ENCODE results near the gene LBX1. TPM values are rescaled to one million over a fixed set of nuclear protein-coding genes. Genes with fewer than 3 reads are reported as not detected.

LBX1 gene
- total RNA-seq, 2 donors from 2014 or later: not detected

- peaks cover 38% of the 10 kb centered on the region for H3K27me3 Mint-ChIP-seq (ENCODE audit: low read depth)
- peaks cover 0 to 3% of the 10 kb centered on the region in 2 donors for H3K36me3 Mint-ChIP-seq (ENCODE audit: insufficient read depth in 2 of 2)
- no peaks in the 10 kb centered on the region for H3K4me1 Mint-ChIP-seq (ENCODE audit: low read depth)
- H3K4me3 Mint-ChIP-seq: no peak overlapping the region
- H3K9me3 Mint-ChIP-seq: peaks cover 2 to 3% of the 10 kb centered on the region in 2 donors
- no peak overlapping the region for H3K27ac Mint-ChIP-seq
- ATAC-seq (replicated peaks in 1 of 2) (no peak), DNase-seq (no peak)
These were observed 31.7 kb upstream of the LBX1 start for GRCh38 chr10:101260764-101261481.

- Mint-ChIP-seq H3K4me1 (ENCODE audit: low read depth) (no peaks in the 10 kb centered on the region), H3K9me3 (peaks cover 2 to 3% of the 10 kb centered on the region in 2 donors), H3K4me3 (no peak overlapping the region), H3K27me3 (ENCODE audit: low read depth) (peaks cover 40% of the 10 kb centered on the region), H3K36me3 (ENCODE audit: insufficient read depth in 2 of 2) (peaks cover 0 to 3% of the 10 kb centered on the region in 2 donors), H3K27ac (no peak overlapping the region)
- DNase-seq (no peak), ATAC-seq (replicated peaks in 1 of 2) (peak; percentile 42 to 55)
These were observed 29.1 kb upstream of the LBX1 start for GRCh38 chr10:101258179-101258885.

- Mint-ChIP-seq H3K27ac (peak overlapping the region; percentile 14), H3K4me1 (ENCODE audit: low read depth) (no peaks in the 10 kb centered on the region), H3K27me3 (ENCODE audit: low read depth) (peaks cover 32% of the 10 kb centered on the region), H3K9me3 (peaks cover 2 to 3% of the 10 kb centered on the region in 2 donors), H3K36me3 (ENCODE audit: insufficient read depth in 2 of 2) (peaks cover 0 to 3% of the 10 kb centered on the region in 2 donors), H3K4me3 (no peak overlapping the region)
- ATAC-seq (replicated peaks in 1 of 2): no peak
- no peak for DNase-seq
These were observed 28.2 kb upstream of the LBX1 start for GRCh38 chr10:101257491-101257890.

- peak overlapping the region; percentile 14 for H3K27ac Mint-ChIP-seq
- peaks cover 0 to 3% of the 10 kb centered on the region in 2 donors for H3K36me3 Mint-ChIP-seq (ENCODE audit: insufficient read depth in 2 of 2)
- no peak for ATAC-seq (replicated peaks in 1 of 2)
- no peak overlapping the region for H3K4me3 Mint-ChIP-seq
- H3K4me1 Mint-ChIP-seq (ENCODE audit: low read depth): no peaks in the 10 kb centered on the region
- no peak for DNase-seq
- H3K27me3 Mint-ChIP-seq (ENCODE audit: low read depth): peaks cover 29% of the 10 kb centered on the region
- peaks cover 2 to 3% of the 10 kb centered on the region in 2 donors for H3K9me3 Mint-ChIP-seq
These were observed 27.8 kb upstream of the LBX1 start for GRCh38 chr10:101257084-101257483.

GRCh38 chr10:101256387-101256786 is 27.1 kb upstream of the LBX1 start:
- Mint-ChIP-seq H3K4me1 (ENCODE audit: low read depth) (no peaks in the 10 kb centered on the region), H3K27me3 (ENCODE audit: low read depth) (peaks cover 29% of the 10 kb centered on the region), H3K9me3 (peaks cover 2 to 3% of the 10 kb centered on the region in 2 donors), H3K27ac (no peak overlapping the region), H3K4me3 (no peak overlapping the region), H3K36me3 (ENCODE audit: insufficient read depth in 2 of 2) (peaks cover 0 to 3% of the 10 kb centered on the region in 2 donors)
- no peak for ATAC-seq (replicated peaks in 1 of 2)
- no peak for DNase-seq

GRCh38 chr10:101250136-101250535 is 20.9 kb upstream of the LBX1 start:
- Mint-ChIP-seq H3K36me3 (ENCODE audit: insufficient read depth in 2 of 2) (no peaks in the 10 kb centered on the region), H3K27me3 (ENCODE audit: low read depth) (peaks cover 47% of the 10 kb centered on the region), H3K4me3 (no peak overlapping the region), H3K27ac (no peak overlapping the region), H3K9me3 (no peaks in the 10 kb centered on the region), H3K4me1 (ENCODE audit: low read depth) (no peaks in the 10 kb centered on the region)
- ATAC-seq (replicated peaks in 1 of 2): no peak
- DNase-seq: no peak

GRCh38 chr10:101249171-101249581 is 19.9 kb upstream of the LBX1 start:
- no peak for ATAC-seq (replicated peaks in 1 of 2)
- Mint-ChIP-seq H3K9me3 (no peaks in the 10 kb centered on the region), H3K36me3 (ENCODE audit: insufficient read depth in 2 of 2) (no peaks in the 10 kb centered on the region)

GRCh38 chr10:101246639-101247038 is 17.4 kb upstream of the LBX1 start:
- Mint-ChIP-seq H3K4me1 (ENCODE audit: low read depth) (no peaks in the 10 kb centered on the region), H3K4me3 (no peak overlapping the region), H3K27ac (no peak overlapping the region), H3K9me3 (no peaks in the 10 kb centered on the region), H3K36me3 (ENCODE audit: insufficient read depth in 2 of 2) (no peaks in the 10 kb centered on the region), H3K27me3 (ENCODE audit: low read depth) (peaks cover 60% of the 10 kb centered on the region)
- ATAC-seq (replicated peaks in 1 of 2): no peak
- DNase-seq: no peak

More at GRCh38 chr10:101249171-101249581, 19.9 kb upstream of the LBX1 start:
- no peak for DNase-seq
- no peak overlapping the region for H3K4me3 Mint-ChIP-seq
- no peak overlapping the region for H3K27ac Mint-ChIP-seq
- H3K27me3 Mint-ChIP-seq (ENCODE audit: low read depth): peaks cover 47% of the 10 kb centered on the region
- no peaks in the 10 kb centered on the region for H3K4me1 Mint-ChIP-seq (ENCODE audit: low read depth)

- H3K27me3 Mint-ChIP-seq (ENCODE audit: low read depth): peaks cover 68% of the 10 kb centered on the region
- no peaks in the 10 kb centered on the region for H3K36me3 Mint-ChIP-seq (ENCODE audit: insufficient read depth in 2 of 2)
- no peak overlapping the region for H3K4me3 Mint-ChIP-seq
- no peak for ATAC-seq (replicated peaks in 1 of 2)
- no peak overlapping the region for H3K27ac Mint-ChIP-seq
- DNase-seq: no peak
- no peaks in the 10 kb centered on the region for H3K9me3 Mint-ChIP-seq
- no peaks in the 10 kb centered on the region for H3K4me1 Mint-ChIP-seq (ENCODE audit: low read depth)
These were observed 15.2 kb upstream of the LBX1 start for GRCh38 chr10:101244321-101245050.

GRCh38 chr10:101241840-101242707 is 12.8 kb upstream of the LBX1 start:
- Mint-ChIP-seq H3K4me3 (no peak overlapping the region), H3K27ac (no peak overlapping the region), H3K9me3 (no peaks in the 10 kb centered on the region), H3K27me3 (ENCODE audit: low read depth) (peaks cover 81% of the 10 kb centered on the region), H3K4me1 (ENCODE audit: low read depth) (peaks cover 10% of the 10 kb centered on the region), H3K36me3 (ENCODE audit: insufficient read depth in 2 of 2) (no peaks in the 10 kb centered on the region)
- ATAC-seq (replicated peaks in 1 of 2) (no peak), DNase-seq (no peak)

GRCh38 chr10:101238732-101239105 is 9.5 kb upstream of the LBX1 start:
- Mint-ChIP-seq H3K9me3 (no peaks in the 10 kb centered on the region), H3K27me3 (ENCODE audit: low read depth) (peaks cover 80% of the 10 kb centered on the region), H3K4me1 (ENCODE audit: low read depth) (peaks cover 24% of the 10 kb centered on the region), H3K36me3 (ENCODE audit: insufficient read depth in 2 of 2) (no peaks in the 10 kb centered on the region), H3K4me3 (no peak overlapping the region), H3K27ac (no peak overlapping the region)
- ATAC-seq (replicated peaks in 1 of 2): peak; percentile 67 to 69
- no peak for DNase-seq

- H3K4me3 Mint-ChIP-seq: no peak overlapping the region
- H3K9me3 Mint-ChIP-seq: no peaks in the 10 kb centered on the region
- no peak for DNase-seq
- H3K36me3 Mint-ChIP-seq (ENCODE audit: insufficient read depth in 2 of 2): no peaks in the 10 kb centered on the region
- no peak for ATAC-seq (replicated peaks in 1 of 2)
- H3K4me1 Mint-ChIP-seq (ENCODE audit: low read depth): peaks cover 24% of the 10 kb centered on the region
- H3K27me3 Mint-ChIP-seq (ENCODE audit: low read depth): peaks cover 80% of the 10 kb centered on the region
- no peak overlapping the region for H3K27ac Mint-ChIP-seq
These were observed 8.9 kb upstream of the LBX1 start for GRCh38 chr10:101237982-101238731.

Data from activated T-cell treated with anti-CD3 and anti-CD28 coated beads, Interleukin-2, amount 50 U/mL, for 72 hours (primary cell).